Type B pancreatic cell (in vitro differentiated cells): ENCODE measurements around the gene PBOV1. TPM values are rescaled to one million over a fixed set of nuclear protein-coding genes. Genes with fewer than 3 reads are reported as not detected.
A peak's percentile ranks its signal among the peaks of the same experiment; 100 is the strongest.

ENCODE experiments used
- DNase-seq: peaks from one replicate; pipeline ENCODE4 v3.0.0; 2021; ENCODE audit warnings: mixed read lengths; ENCODE audit not compliant: unreplicated experiment; ENCODE audit errors: extremely low spot score
- H3K27ac Mint-ChIP-seq: 2 replicates; pipeline ENCODE4 v1.8.0; 2021; ENCODE audit warnings: mild to moderate bottlenecking, mixed read lengths
- H3K27me3 Mint-ChIP-seq: 2 replicates; pipeline ENCODE4 v1.8.0; 2021; ENCODE audit warnings: mixed read lengths
- H3K36me3 Mint-ChIP-seq: 2 replicates; pipeline ENCODE4 v1.8.0; 2021; ENCODE audit warnings: mixed read lengths
- H3K4me1 Mint-ChIP-seq: one replicate; pipeline ENCODE4 v1.8.0; 2021; ENCODE audit warnings: mixed read lengths; ENCODE audit not compliant: unreplicated experiment
- H3K4me3 Mint-ChIP-seq: 2 replicates; pipeline ENCODE4 v1.8.0; 2021; ENCODE audit warnings: mild to moderate bottlenecking, mixed read lengths
- H3K9me3 Mint-ChIP-seq: 2 replicates; pipeline ENCODE4 v1.8.0; 2021; ENCODE audit warnings: mixed read lengths
- total RNA-seq: library from RNA; stranded (reverse); gene quantifications from 2 replicates; pipeline ENCODE4 v1.2.1, GENCODE V29; 2021; ENCODE audit warnings: low replicate concordance
- TF ChIP-seq, protein P1 (sequence below): fragments of 200-600 bp; sonication (generic); conservative IDR thresholded peaks from 2 replicates; pipeline ENCODE4 v1.5.0; 2021; ENCODE audit warnings: antibody characterized with exemption, mild to moderate bottlenecking

Gene PBOV1
- total RNA-seq, 1 donor from 2014 or later = not detected

DNA sequence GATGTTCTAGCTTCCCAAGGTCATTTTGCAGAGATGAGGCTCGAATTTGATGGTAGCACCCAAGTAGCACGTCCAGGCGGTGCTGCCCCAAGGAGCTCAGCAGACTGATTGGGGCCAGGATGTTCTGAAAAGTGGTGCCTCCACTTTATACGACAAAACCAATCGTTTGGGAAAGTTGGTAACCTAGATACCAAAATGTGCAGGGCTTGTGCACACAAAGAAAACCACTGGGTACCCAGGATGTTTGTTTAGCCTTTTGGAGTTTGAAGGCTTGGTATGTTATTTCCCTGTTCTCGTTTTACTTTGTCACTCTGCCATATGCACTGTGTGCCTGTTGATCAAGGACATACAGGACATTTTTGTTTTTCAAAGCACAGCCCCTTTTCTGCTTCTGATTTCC, 40.7 kb upstream of the PBOV1 start:
- Mint-ChIP-seq H3K27ac (no peak overlapping the region), H3K4me1 (no peaks in the 10 kb centered on the region), H3K9me3 (no peaks in the 10 kb centered on the region), H3K36me3 (peaks cover 6% of the 10 kb centered on the region), H3K4me3 (no peak overlapping the region), H3K27me3 (no peaks in the 10 kb centered on the region)
- no peak for DNase-seq
- TF ChIP-seq, protein P1, sequence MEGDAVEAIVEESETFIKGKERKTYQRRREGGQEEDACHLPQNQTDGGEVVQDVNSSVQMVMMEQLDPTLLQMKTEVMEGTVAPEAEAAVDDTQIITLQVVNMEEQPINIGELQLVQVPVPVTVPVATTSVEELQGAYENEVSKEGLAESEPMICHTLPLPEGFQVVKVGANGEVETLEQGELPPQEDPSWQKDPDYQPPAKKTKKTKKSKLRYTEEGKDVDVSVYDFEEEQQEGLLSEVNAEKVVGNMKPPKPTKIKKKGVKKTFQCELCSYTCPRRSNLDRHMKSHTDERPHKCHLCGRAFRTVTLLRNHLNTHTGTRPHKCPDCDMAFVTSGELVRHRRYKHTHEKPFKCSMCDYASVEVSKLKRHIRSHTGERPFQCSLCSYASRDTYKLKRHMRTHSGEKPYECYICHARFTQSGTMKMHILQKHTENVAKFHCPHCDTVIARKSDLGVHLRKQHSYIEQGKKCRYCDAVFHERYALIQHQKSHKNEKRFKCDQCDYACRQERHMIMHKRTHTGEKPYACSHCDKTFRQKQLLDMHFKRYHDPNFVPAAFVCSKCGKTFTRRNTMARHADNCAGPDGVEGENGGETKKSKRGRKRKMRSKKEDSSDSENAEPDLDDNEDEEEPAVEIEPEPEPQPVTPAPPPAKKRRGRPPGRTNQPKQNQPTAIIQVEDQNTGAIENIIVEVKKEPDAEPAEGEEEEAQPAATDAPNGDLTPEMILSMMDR = no peak

DNA sequence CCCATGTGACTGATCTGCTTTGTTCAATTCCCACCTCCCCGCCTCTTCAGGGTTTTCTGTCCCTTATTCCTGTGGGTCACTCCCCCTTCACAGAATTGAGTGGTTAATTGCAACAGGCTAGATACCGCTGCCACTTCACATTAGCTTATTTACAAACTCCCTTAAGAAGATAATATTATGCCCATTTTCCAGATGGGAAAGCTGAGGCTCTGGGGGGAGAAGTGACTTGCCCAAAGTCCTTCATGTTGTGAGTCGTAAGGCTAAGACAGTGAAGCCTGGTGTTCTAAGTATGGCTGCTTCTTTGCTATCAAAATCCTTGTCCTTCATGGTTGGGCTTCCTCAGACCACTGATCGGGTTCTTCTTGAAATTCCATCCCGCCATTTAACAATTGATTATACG, 39.9 kb upstream of the PBOV1 start:
- Mint-ChIP-seq H3K27me3 (no peaks in the 10 kb centered on the region), H3K9me3 (no peaks in the 10 kb centered on the region), H3K27ac (no peak overlapping the region), H3K36me3 (peaks cover 6% of the 10 kb centered on the region), H3K4me1 (no peaks in the 10 kb centered on the region), H3K4me3 (no peak overlapping the region)
- TF ChIP-seq, protein P1 = no peak
- DNase-seq = no peak

DNA sequence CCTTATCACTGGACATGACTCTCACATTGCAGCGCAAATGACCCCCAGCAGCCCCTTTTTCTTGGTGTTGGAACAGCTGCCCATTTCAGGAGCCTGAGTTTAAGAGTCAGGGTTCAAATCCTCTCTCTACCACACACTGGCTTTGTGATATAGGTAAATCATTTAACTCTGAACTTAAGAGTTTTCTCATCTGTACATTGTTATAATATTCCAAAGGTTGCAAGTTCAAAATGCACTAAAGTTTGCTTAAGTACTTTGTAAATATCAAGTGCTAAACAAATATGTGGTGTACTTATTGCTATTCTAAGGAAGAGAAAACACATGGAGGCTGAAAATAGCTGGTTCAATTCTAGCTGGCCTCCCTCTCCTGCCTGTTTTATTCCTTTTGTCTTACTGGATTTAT, 39.3 kb upstream of the PBOV1 start:
- H3K27me3 Mint-ChIP-seq = no peaks in the 10 kb centered on the region
- H3K4me3 Mint-ChIP-seq = no peak overlapping the region
- H3K4me1 Mint-ChIP-seq = no peaks in the 10 kb centered on the region
- no peak for DNase-seq
- peaks cover 6% of the 10 kb centered on the region for H3K36me3 Mint-ChIP-seq
- H3K27ac Mint-ChIP-seq = no peak overlapping the region
- TF ChIP-seq, protein P1 = no peak
- H3K9me3 Mint-ChIP-seq = no peaks in the 10 kb centered on the region

DNA sequence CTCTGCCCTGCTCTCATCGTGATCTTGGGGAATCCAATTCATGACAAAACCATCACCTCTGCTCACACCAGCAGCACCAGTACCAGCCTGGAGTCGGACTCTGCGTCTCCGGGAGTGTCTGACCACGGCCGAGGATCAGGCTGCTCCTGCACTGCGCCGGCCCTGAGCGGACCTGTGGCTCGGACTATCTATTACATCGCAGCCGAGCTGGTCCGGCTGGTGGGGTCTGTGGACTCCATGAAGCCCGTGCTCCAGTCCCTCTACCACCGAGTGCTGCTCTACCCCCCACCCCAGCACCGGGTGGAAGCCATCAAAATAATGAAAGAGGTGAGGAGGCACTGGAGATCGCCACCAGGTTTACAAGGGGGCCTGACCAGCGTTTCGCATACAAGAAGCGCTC, 37.2 kb upstream of the PBOV1 start:
- TF ChIP-seq, protein P1 = no peak
- H3K27me3 Mint-ChIP-seq = no peaks in the 10 kb centered on the region
- peaks cover 11% of the 10 kb centered on the region for H3K36me3 Mint-ChIP-seq
- no peak overlapping the region for H3K27ac Mint-ChIP-seq
- peaks cover 9% of the 10 kb centered on the region for H3K4me1 Mint-ChIP-seq
- H3K9me3 Mint-ChIP-seq = no peaks in the 10 kb centered on the region
- H3K4me3 Mint-ChIP-seq = no peak overlapping the region
- DNase-seq = no peak

DNA sequence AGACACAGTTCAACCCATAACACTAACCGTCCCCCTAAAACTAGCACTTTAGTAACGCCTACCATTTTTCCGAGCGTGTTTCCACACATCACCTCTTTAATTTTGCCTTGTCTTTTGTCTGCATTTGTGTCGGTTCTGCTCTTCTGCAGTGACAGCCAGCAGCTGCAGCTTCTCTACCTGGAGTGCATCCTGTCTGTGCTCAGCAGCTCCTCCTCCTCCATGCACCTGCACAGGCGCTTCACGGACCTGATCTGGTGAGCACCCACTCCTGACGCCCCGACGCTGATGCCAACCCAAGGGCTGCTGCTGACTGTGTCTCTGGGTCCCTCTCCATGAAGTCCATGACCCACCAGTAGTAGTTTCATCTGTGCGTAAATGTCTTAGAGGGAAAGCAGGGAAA, 35.4 kb upstream of the PBOV1 start:
- peaks cover 14% of the 10 kb centered on the region for H3K36me3 Mint-ChIP-seq

More for the DNA sequence above, 35.4 kb upstream of the PBOV1 start:
- DNase-seq = no peak
- no peaks in the 10 kb centered on the region for H3K9me3 Mint-ChIP-seq
- no peak overlapping the region for H3K4me3 Mint-ChIP-seq
- H3K27ac Mint-ChIP-seq = peak overlapping the region; percentile 73
- H3K27me3 Mint-ChIP-seq = no peaks in the 10 kb centered on the region
- TF ChIP-seq, protein P1 = no peak
- peaks cover 10% of the 10 kb centered on the region for H3K4me1 Mint-ChIP-seq
